ENCODE measurements around the gene RUNX3. TPM values are rescaled to one million over a fixed set of nuclear protein-coding genes. Genes with fewer than 3 reads are reported as not detected.

The RUNX3 gene
- total and polyA plus RNA-seq, 2 donors (not counting 1 experiment from before 2014, with no cell fraction given) = 86.0 to 127 TPM

- Histone ChIP-seq H3K4me2 (replicated peaks; ENCODE audit: low read depth, low read length, poor library complexity, severe bottlenecking) (peak overlapping the region; percentile 93), H3K27ac (ENCODE audit: low read length in 2 of 2) (peak overlapping the region; percentile 95 to 97), H3K27me3 (replicated peaks in 1 of 4; ENCODE audit: control extremely low read depth in 1 of 4, control insufficient read depth in 3 of 4, insufficient read depth in 4 of 4, low read length in 3 of 4) (no peaks in the 10 kb centered on the region), H3K79me2 (ENCODE audit: control insufficient read depth, insufficient read depth, low read length) (peaks cover 76% of the 10 kb centered on the region), H2AFZ (ENCODE audit: insufficient read depth, low read depth, low read length, poor library complexity, severe bottlenecking) (peak overlapping the region; percentile 40), H4K20me1 (ENCODE audit: control insufficient read depth, insufficient read depth, low read length, poor library complexity, severe bottlenecking) (peaks cover 52% of the 10 kb centered on the region), H3K4me1 (ENCODE audit: control insufficient read depth in 2 of 2, insufficient read depth in 2 of 2, low read length in 2 of 2) (peaks cover 68 to 77% of the 10 kb centered on the region in 2 donors), H3K36me3 (replicated peaks in 1 of 2; ENCODE audit: control extremely low read depth in 1 of 2, control insufficient read depth in 1 of 2, extremely low read depth in 1 of 2, insufficient read depth in 2 of 2, low read length in 1 of 2) (peaks cover 1 to 29% of the 10 kb centered on the region in 2 experiments), H3K9ac (ENCODE audit: low read length) (peak overlapping the region; percentile 83), H3K9me3 (ENCODE audit: control extremely low read depth in 1 of 3, control insufficient read depth in 2 of 3, insufficient read depth in 1 of 3, low read length in 2 of 3) (peaks cover 0 to 3% (median 0%) of the 10 kb centered on the region in 3 donors), H3K4me3 (ENCODE audit: control extremely low read depth in 1 of 5, extremely low read depth in 1 of 5, insufficient read depth in 1 of 5, low read depth in 2 of 5, low read length in 4 of 5) (peak overlapping the region; percentile 74 to 93 (median 78))
- Mint-ChIP-seq H3K27ac (peak overlapping the region; percentile 99), H3K4me3 (peak overlapping the region; percentile 98), H3K27me3 (no peaks in the 10 kb centered on the region), H3K4me1 (peaks cover 72% of the 10 kb centered on the region), H3K9me3 (ENCODE audit: insufficient read depth) (no peaks in the 10 kb centered on the region)
- intact Hi-C loops (cut with micrococcal nuclease) = loop anchor here (1.0 to 5.0 kb wide), 9 partner anchors 81 to 515 kb away; partner anchors contain the start of genes CLIC4, NIPAL3 and RSRP1
- DNase-seq (peak; percentile 79), ATAC-seq (ENCODE audit: low read depth) (peak; percentile 9)
- ChIA-PET POLR2A (interaction anchor here (0.5 to 3.5 kb wide), 18 partner anchors 10 to 318 kb away, joined by 3 to 32 read pairs (median 4); partner anchors contain the start of genes CLIC4 and RSRP1), CTCF (interaction anchor here (0.7 to 14.6 kb wide), 24 partner anchors 8 to 287 kb away, joined by 3 to 320 read pairs (median 4); partner anchors contain the start of gene SRRM1)
- TF ChIP-seq CTCF (IDR thresholded peaks at IDR 0.05) (no peak), EZH2 (IDR thresholded peaks at IDR 0.05; ENCODE audit: borderline replicate concordance, insufficient read depth, low read depth, low read length, poor library complexity, severe bottlenecking) (no peak)
- under 1% methylated on average over 129 of the region's 129 CpGs for WGBS (ENCODE audit: insufficient coverage)
Observed at GRCh38 chr1:24929398-24930259, 447 bp downstream of the RUNX3 start.
